Panc1 (cell line): ENCODE measurements around the gene UNC50.

Source experiments
- SIN3A ChIP-seq: IDR thresholded peaks from 2 replicates; pipeline ENCODE4 v1.6.1; 2012; ENCODE audit warnings: low read depth, mild to moderate bottlenecking, low read length, moderate library complexity, borderline replicate concordance; ENCODE audit not compliant: insufficient read depth
- TCF7L2 ChIP-seq: IDR thresholded peaks from 2 replicates; pipeline ENCODE4 v1.6.1; 2011; ENCODE audit warnings: mild to moderate bottlenecking, low read depth, low read length, inconsistent platforms
- TF ChIP-seq, protein P1 (sequence below), 2 experiments: IDR thresholded peaks; 2 replicates each; pipeline ENCODE4 v1.6.1; 2011 to 2012; ENCODE audit warnings: low read depth in 2 of 2, control low read depth in 1 of 2, low read length in 1 of 2, mild to moderate bottlenecking in 1 of 2, moderate library complexity in 1 of 2; ENCODE audit not compliant: insufficient read depth in 1 of 2
- TF ChIP-seq, protein P2 (sequence below): fragments of 450-650 bp; IDR thresholded peaks from 2 replicates; pipeline ENCODE4 v1.5.1; 2017; ENCODE audit warnings: mild to moderate bottlenecking

DNA sequence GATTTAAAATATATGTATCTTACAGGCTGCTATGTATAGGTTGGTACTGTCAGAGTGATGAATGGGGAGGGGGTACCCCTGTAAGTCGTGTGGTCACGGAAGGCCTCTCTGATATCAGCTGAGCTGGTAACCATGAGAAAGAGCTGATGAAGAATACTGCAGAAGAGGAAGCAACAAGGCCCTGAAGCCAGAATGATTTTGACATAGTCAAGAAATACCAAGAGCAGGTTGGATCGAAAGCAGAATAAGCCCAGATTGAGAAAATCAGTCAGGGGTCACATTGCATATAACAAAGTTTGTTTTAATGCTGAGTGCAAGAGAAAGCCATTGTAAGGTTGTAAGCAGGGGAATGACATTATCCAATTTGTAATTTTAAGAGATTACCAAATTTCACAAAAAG, 57.3 kb downstream of the UNC50 start:
- TF ChIP-seq, protein P1, sequence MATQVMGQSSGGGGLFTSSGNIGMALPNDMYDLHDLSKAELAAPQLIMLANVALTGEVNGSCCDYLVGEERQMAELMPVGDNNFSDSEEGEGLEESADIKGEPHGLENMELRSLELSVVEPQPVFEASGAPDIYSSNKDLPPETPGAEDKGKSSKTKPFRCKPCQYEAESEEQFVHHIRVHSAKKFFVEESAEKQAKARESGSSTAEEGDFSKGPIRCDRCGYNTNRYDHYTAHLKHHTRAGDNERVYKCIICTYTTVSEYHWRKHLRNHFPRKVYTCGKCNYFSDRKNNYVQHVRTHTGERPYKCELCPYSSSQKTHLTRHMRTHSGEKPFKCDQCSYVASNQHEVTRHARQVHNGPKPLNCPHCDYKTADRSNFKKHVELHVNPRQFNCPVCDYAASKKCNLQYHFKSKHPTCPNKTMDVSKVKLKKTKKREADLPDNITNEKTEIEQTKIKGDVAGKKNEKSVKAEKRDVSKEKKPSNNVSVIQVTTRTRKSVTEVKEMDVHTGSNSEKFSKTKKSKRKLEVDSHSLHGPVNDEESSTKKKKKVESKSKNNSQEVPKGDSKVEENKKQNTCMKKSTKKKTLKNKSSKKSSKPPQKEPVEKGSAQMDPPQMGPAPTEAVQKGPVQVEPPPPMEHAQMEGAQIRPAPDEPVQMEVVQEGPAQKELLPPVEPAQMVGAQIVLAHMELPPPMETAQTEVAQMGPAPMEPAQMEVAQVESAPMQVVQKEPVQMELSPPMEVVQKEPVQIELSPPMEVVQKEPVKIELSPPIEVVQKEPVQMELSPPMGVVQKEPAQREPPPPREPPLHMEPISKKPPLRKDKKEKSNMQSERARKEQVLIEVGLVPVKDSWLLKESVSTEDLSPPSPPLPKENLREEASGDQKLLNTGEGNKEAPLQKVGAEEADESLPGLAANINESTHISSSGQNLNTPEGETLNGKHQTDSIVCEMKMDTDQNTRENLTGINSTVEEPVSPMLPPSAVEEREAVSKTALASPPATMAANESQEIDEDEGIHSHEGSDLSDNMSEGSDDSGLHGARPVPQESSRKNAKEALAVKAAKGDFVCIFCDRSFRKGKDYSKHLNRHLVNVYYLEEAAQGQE (IDR thresholded peaks at IDR 0.05; ENCODE audit: insufficient read depth in 1 of 2, low read depth in 2 of 2, low read length in 1 of 2): no peak
- TF ChIP-seq, protein P2, sequence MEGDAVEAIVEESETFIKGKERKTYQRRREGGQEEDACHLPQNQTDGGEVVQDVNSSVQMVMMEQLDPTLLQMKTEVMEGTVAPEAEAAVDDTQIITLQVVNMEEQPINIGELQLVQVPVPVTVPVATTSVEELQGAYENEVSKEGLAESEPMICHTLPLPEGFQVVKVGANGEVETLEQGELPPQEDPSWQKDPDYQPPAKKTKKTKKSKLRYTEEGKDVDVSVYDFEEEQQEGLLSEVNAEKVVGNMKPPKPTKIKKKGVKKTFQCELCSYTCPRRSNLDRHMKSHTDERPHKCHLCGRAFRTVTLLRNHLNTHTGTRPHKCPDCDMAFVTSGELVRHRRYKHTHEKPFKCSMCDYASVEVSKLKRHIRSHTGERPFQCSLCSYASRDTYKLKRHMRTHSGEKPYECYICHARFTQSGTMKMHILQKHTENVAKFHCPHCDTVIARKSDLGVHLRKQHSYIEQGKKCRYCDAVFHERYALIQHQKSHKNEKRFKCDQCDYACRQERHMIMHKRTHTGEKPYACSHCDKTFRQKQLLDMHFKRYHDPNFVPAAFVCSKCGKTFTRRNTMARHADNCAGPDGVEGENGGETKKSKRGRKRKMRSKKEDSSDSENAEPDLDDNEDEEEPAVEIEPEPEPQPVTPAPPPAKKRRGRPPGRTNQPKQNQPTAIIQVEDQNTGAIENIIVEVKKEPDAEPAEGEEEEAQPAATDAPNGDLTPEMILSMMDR: no peak
- TF ChIP-seq SIN3A (no peak), TCF7L2 (no peak)
